ENCODE results near the gene HSP90B1.

Gene HSP90B1

GRCh38 chr12:103975368-103975767, 45.2 kb downstream of the HSP90B1 start:
- no peak for DNase-seq (ENCODE audit: low spot score)

DNA sequence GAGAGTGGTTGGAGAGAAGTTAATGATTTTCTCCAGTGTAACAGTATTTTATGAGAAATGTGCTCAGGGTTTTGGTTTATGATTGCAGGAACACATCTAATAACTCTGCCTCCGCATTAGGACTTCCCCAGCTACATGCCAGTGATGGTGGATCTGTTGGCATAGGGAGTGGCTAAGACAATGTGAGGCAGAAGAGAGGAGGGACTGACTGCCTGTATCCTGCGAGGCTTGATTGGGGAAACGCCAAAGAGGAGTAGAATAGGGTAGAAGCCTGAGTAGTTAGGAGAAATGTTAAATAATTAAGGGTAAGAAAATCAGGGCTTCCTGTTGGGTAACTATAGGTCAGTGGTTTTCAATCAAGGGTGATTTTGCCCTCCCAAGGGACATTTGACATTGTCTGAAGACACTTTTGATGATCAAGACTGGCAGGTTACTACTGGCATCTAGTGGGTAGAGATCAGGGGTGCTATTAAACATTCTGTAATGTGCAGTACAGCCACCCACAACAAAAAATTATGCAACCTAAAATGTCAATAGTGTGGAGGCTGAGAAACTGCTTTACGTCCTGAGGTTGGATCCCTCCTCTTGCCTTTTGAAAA, 48.3 kb downstream of the HSP90B1 start:
- DNase-seq (ENCODE audit: low spot score) = no peak

DNA sequence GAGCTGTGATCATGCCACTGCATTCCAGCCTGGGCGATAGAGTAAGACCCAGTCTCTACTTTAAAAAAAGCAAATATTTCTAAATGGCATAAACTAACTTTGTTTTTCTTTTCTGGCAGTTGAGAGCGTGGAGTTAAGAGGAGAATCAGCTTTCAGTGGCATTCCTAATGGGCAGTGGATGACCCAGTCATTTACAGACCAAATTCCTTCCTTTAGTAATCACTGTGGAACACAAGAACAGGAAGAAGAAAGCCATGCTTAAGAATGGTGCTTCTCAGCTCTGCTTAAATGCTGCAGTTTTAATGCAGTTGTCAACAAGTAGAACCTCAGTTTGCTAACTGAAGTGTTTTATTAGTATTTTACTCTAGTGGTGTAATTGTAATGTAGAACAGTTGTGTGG, 56.6 kb downstream of the HSP90B1 start:
- DNase-seq (ENCODE audit: low spot score) = peak; percentile 45

GRCh38 chr12:103994235-103994634, 64.0 kb downstream of the HSP90B1 start:
- DNase-seq (ENCODE audit: low spot score) = no peak

DNA sequence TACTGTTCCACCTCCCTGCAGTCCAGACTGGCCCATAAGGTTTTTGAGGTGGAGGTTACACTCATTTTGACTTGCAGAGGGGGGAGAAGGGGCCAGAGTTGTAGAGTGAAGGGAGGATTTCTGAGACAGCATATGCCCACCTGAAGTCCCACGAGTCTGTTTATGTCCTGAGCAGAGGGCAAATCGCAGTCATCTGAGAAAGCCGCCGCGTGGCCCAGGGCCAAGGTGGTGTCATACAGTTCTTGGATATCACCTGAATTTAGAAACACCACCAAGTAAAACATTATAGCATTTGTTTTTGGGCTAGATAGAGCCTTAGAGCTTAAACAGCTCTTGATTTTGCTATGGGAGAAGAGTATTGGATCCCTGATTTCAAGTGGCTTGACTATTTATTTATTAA, 66.4 kb downstream of the HSP90B1 start:
- DNase-seq (ENCODE audit: low spot score) = no peak

DNA sequence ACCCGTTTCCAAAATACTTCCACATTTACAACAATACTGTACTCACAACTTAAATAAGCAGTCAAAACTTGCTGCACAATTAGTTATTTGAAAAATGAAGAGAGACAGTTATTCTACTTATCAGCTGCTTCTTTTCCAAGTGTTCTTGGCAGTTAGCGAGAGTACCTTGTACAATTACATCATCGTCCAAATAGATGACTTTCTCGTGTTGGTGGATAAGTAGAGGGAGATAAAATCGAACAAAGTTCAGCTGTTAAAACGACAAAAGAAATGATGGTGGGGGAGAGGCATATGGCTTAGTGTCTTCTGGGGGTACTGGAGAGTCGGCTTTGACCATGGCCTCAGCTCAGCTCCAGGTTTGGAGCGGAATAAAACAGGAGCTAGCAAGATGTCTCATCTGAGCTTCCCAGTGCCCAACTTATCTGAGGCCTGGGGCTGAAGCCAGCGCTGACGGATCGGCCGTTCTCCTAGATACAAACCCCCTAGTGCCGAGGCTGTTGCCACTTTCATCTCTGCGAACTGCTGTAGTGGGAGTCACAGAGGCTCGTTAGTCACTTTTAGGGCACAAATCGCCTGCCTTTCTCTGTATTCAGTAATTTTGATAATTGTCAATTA, 67.2 kb downstream of the HSP90B1 start:
- DNase-seq (ENCODE audit: low spot score) = no peak
